ENCODE results near the gene SLC22A6. TPM values are rescaled to one million over a fixed set of nuclear protein-coding genes. Genes with fewer than 3 reads are reported as not detected.

SLC22A6 gene
- total RNA-seq, 4 donors from 2014 or later: not detected

GRCh38 chr11:62931499-62932278, 53.1 kb downstream of the SLC22A6 start:
- Histone ChIP-seq H3K27ac (no peak overlapping the region), H3K4me1 (peaks cover 0 to 4% of the 10 kb centered on the region in 2 donors), H3K9me3 (no peaks in the 10 kb centered on the region), H3K27me3 (peaks cover 6% of the 10 kb centered on the region), H3K36me3 (no peaks in the 10 kb centered on the region), H3K4me3 (replicated peaks in 1 of 3) (no peak overlapping the region)
- intact Hi-C loops (cut with DNase I): no loop called here
- DNase-seq: no peak
- TF ChIP-seq CTCF (IDR thresholded peaks at IDR 0.05) (no peak), POLR2A (IDR thresholded peaks at IDR 0.05) (no peak)
- WGBS, 2 donors: 66 to 69% methylated on average over 8 of the region's 8 CpGs

GRCh38 chr11:62930666-62931065, 54.1 kb downstream of the SLC22A6 start:
- no peaks in the 10 kb centered on the region for H3K9me3 ChIP-seq
- TF ChIP-seq POLR2A (IDR thresholded peaks at IDR 0.05): no peak
- no peak for TF ChIP-seq CTCF (IDR thresholded peaks at IDR 0.05)
- 38 to 50% methylated on average over 1 of the region's 1 CpG for WGBS, 2 donors
- H3K27me3 ChIP-seq: peaks cover 12% of the 10 kb centered on the region
- no peak for DNase-seq
- H3K27ac ChIP-seq: no peak overlapping the region
- no peak overlapping the region for H3K4me3 ChIP-seq (replicated peaks in 1 of 3)
- intact Hi-C loops (cut with DNase I): no loop called here
- H3K4me1 ChIP-seq: peaks cover 0 to 14% of the 10 kb centered on the region in 2 donors
- no peaks in the 10 kb centered on the region for H3K36me3 ChIP-seq

- TF ChIP-seq CTCF (IDR thresholded peaks at IDR 0.05): no peak
- TF ChIP-seq POLR2A (IDR thresholded peaks at IDR 0.05): no peak
- Histone ChIP-seq H3K4me1 (peaks cover 0 to 14% of the 10 kb centered on the region in 2 donors), H3K27ac (no peak overlapping the region), H3K4me3 (replicated peaks in 1 of 3) (no peak overlapping the region), H3K9me3 (no peaks in the 10 kb centered on the region), H3K36me3 (no peaks in the 10 kb centered on the region), H3K27me3 (peaks cover 12% of the 10 kb centered on the region)
- intact Hi-C loops (cut with DNase I): no loop called here
- WGBS, 2 donors: 41 to 42% methylated on average over 4 of the region's 4 CpGs
- DNase-seq: no peak
Measured at GRCh38 chr11:62930157-62930556, 54.6 kb downstream of the SLC22A6 start.

GRCh38 chr11:62928011-62928410, 56.8 kb downstream of the SLC22A6 start:
- 54 to 72% methylated on average over 13 of the region's 13 CpGs for WGBS, 2 donors
- H3K36me3 ChIP-seq: no peaks in the 10 kb centered on the region
- TF ChIP-seq CTCF (IDR thresholded peaks at IDR 0.05): no peak
- no peak for TF ChIP-seq POLR2A (IDR thresholded peaks at IDR 0.05)
- no peak overlapping the region for H3K4me3 ChIP-seq (replicated peaks in 1 of 3)
- peaks cover 8 to 24% of the 10 kb centered on the region in 2 donors for H3K4me1 ChIP-seq
- intact Hi-C loops (cut with DNase I): no loop called here
- H3K27ac ChIP-seq: no peak overlapping the region
- H3K9me3 ChIP-seq: no peaks in the 10 kb centered on the region
- DNase-seq: no peak
- peaks cover 19% of the 10 kb centered on the region for H3K27me3 ChIP-seq

- intact Hi-C loops (cut with DNase I): no loop called here
- DNase-seq: no peak
- no peaks in the 10 kb centered on the region for H3K36me3 ChIP-seq
- H3K27ac ChIP-seq: no peak overlapping the region
- H3K27me3 ChIP-seq: peaks cover 19% of the 10 kb centered on the region
- no peaks in the 10 kb centered on the region for H3K9me3 ChIP-seq
- H3K4me1 ChIP-seq: peaks cover 8 to 24% of the 10 kb centered on the region in 2 donors
- no peak overlapping the region for H3K4me3 ChIP-seq (replicated peaks in 1 of 3)
- TF ChIP-seq CTCF (IDR thresholded peaks at IDR 0.05) (no peak), POLR2A (IDR thresholded peaks at IDR 0.05) (no peak)
- 12 to 13% methylated on average over 20 to 37 of the region's 53 CpGs for WGBS, 2 donors
Measured at GRCh38 chr11:62926680-62927455, 57.9 kb downstream of the SLC22A6 start.
